GM10847 (cell line): ENCODE data around the gene NAXD.

Experiments
- POLR2A ChIP-seq: IDR thresholded peaks from 2 replicates; pipeline ENCODE4 v1.6.1; 2011; ENCODE audit not compliant: insufficient read length; ENCODE audit errors: extremely low read depth

NAXD gene

GRCh38 chr13:110662777-110663443, 47.6 kb downstream of the NAXD start:
- TF ChIP-seq POLR2A: no peak

GRCh38 chr13:110663491-110663890, 48.1 kb downstream of the NAXD start:
- no peak for TF ChIP-seq POLR2A

GRCh38 chr13:110664041-110664440, 48.7 kb downstream of the NAXD start:
- TF ChIP-seq POLR2A: no peak

GRCh38 chr13:110664673-110665072, 49.3 kb downstream of the NAXD start:
- TF ChIP-seq POLR2A: no peak

- no peak for TF ChIP-seq POLR2A
These were observed 50.3 kb downstream of the NAXD start for GRCh38 chr13:110665491-110666254.

- TF ChIP-seq POLR2A: no peak
These were observed 50.8 kb downstream of the NAXD start for GRCh38 chr13:110666255-110666533.

- no peak for TF ChIP-seq POLR2A
These were observed 53.7 kb downstream of the NAXD start for GRCh38 chr13:110669036-110669435.

GRCh38 chr13:110676595-110677587, 61.5 kb downstream of the NAXD start:
- no peak for TF ChIP-seq POLR2A

GRCh38 chr13:110677731-110678545, 62.6 kb downstream of the NAXD start:
- no peak for TF ChIP-seq POLR2A

GRCh38 chr13:110680852-110681251, 65.5 kb downstream of the NAXD start:
- TF ChIP-seq POLR2A: no peak

GRCh38 chr13:110681868-110682550, 66.7 kb downstream of the NAXD start:
- TF ChIP-seq POLR2A: no peak

GRCh38 chr13:110682746-110683145, 67.4 kb downstream of the NAXD start:
- no peak for TF ChIP-seq POLR2A

GRCh38 chr13:110683203-110683883, 68.0 kb downstream of the NAXD start:
- TF ChIP-seq POLR2A: no peak

GRCh38 chr13:110683921-110684320, 68.6 kb downstream of the NAXD start:
- TF ChIP-seq POLR2A: no peak
